DMS53 (cell line): ENCODE results near the gene NOS1AP.

ENCODE experiments used
- DNase-seq: peaks from one replicate; lab custom pipeline; 2025; lab: John Stamatoyannopoulos, UW

NOS1AP gene

DNA sequence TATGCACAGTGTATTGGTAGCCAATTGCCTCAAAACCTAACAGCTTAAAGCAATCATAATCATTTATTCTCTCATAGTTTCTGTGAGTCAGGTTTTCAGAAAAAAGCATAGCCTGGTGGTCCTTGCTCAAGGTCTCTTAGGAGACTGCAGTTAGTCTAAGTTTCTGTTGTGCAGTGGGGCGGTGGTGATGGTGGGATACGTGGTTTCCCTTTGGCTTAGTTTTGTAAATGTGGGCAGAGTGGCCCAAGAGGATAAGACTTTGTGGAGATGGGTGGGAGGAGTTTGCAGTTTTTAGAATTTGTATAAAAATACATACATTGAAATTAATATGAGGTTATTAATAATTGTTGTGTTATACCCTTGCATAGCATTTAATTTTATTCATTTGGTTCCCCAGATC is 68.6 kb downstream of the NOS1AP start:
- DNase-seq, result no peak

DNA sequence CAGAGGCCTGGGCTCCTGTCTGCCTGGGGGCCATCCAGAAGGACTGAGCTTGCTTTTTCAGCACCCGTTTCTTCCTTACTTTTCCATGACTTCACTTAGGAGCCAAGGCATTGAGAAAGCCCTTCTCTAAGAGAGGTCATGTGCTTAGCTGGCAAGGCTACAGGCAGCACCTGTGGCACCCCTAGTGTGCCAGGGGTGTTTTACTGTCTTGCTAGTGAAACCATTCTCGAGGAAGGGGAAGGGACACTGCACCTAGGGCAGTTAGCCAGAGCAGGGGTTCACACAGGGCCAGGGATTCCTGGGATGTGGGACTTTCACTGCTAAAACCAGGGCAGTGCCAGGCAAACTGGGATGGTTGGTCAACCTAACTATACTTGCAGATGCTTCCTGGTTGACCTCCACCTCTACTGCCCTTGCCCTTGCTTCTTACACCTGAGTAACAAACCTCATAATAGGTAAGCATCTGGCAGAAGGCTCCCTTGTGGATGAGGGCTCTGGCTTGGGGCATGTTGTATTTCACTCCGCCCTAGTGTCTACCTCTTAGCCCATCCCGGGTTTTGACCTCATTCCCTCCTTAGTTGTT is 69.2 kb downstream of the NOS1AP start:
- DNase-seq, result no peak

DNA sequence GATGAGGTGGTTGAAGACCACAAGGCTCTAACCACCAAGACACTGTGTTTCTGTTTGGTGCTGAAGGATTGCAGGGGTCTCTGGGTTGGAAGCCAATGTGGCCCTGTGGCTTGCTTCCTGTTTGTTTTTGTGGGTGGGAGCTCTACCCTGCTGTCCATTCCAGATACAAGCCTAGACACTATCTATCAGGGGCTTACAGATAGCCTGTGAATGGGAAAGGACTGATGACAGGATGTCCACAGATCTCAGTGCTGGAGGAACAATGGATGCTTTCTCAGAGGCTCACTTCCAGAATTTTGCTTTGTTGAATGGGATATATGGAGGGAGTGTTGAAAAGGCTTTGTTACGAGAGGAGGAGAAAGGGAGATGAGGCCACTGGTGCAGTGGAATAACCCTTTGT is 69.7 kb downstream of the NOS1AP start:
- no peak for DNase-seq

DNA sequence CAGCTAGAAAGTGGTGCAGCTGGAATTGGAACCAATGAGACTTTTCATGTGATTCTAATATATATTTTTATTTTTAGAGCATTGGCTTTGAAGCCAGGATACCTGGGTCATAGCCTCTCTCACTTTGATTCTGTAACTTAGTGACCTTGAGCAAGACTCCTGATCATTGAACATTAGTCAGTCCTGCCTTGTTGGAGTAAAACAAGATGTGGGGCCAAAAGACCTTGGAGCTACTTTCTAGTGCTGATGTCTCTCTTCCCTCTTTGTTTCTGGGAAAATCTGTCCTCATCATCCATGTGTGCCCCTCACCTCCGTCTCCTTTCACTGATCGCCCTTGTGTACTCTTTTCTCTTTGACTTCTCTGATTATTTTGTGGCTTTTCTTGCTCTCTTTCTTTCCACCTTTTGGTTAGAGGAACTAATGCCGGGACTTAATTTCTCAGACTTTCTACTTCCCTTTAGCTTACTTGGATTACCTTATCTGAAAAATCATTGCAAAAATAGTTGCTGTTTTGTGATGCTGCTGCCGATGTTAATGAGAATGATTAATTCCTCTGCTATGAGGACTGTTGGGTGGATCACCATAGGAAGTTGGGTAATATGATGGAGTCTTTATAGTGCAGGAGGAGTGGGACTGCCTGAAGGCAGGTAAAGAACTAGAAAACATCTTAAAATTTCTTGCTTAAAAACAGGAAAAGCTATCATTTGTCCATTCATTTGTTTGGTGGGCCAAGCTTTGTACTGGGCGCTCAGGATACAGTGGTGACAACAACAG is 72.0 kb downstream of the NOS1AP start:
- no peak for DNase-seq

DNA sequence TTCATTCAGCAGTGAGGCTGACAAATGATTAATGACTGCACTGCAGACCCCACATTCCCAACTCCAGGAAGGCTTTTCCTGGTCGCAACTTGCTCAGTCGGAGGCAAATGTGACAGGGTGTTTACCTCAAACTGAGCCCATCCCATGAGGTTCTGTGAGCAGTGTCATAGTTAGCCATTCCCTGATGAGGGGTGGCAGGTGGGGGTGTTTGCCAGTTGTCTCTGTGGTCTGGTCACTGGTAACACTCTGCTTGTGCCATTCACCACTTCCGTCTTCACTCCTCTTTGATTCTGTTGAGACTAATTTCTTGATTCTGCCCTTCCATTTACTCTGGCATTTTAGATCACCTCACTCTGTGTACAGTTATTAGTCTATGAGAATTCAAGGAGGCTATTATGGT is 73.5 kb downstream of the NOS1AP start:
- no peak for DNase-seq

DNA sequence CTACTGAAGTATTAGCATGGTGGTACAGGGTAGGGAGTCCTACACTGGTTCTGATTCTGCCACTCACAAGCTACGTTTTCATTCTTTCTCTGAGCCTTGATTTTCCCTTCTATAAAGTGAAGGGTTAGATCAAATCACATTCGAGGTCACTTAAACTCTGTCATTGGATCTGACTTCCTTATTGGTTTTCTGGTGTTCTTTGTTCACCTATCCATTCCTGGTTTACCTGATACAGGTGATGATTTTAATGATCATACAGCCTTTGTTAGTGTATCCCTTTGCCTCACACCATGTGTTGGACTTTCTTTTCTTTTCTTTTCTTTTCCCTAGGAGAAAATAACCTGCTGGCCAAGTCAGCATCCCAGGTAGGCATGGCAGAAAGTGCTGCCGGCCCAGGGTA is 74.8 kb downstream of the NOS1AP start:
- no peak for DNase-seq

DNA sequence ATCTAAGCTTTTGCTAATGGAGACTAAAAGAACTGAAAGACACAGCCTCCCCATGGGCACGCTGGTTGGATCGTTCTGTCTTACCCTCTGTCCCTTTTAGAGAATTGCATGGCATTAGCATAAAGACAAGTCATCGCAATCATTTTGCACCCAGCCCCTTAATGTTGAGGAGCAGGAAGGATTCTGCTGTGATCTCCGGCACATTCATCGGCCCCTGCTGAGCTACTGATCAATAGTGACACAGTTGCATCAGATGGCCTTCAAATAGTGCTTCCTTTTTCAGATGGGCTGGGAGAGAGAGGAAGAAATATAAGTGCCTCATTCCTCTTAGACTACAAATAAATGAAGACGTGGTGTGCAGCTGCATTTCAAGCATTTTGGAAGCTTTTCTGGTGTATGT is 75.4 kb downstream of the NOS1AP start:
- DNase-seq, result no peak

DNA sequence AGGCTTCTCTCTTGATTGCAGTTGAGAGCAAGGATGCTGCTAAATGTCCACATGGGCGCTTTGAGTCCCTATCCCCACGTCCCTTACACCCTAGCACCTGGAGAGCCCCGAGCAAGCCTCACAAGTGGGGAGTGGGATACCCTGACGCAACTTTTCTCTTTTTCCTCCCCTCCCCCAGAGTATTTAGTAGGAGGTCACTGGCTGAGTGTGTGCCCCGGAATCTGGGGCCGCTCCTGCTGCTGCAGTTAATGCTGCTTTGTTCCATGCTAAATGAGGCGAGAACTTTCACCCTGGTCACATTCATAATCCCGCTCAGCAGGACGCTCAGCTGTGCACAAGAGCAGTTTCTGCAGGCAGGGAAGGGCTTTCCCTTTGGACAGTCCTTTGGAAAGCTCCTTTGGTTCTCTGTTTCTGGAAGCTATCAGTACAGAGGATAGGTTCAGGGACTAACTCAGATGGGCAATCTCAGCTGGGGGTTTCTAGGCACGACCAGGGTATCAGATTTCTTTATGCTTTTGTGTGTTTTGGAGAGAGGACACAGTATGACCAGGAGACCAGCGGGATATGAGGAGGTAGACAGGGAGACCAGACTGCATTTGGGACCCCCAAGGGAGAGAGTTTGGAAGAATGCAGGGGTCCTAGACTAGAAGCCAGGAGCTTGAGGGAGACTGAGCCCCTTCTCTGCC is 75.9 kb downstream of the NOS1AP start:
- no peak for DNase-seq

DNA sequence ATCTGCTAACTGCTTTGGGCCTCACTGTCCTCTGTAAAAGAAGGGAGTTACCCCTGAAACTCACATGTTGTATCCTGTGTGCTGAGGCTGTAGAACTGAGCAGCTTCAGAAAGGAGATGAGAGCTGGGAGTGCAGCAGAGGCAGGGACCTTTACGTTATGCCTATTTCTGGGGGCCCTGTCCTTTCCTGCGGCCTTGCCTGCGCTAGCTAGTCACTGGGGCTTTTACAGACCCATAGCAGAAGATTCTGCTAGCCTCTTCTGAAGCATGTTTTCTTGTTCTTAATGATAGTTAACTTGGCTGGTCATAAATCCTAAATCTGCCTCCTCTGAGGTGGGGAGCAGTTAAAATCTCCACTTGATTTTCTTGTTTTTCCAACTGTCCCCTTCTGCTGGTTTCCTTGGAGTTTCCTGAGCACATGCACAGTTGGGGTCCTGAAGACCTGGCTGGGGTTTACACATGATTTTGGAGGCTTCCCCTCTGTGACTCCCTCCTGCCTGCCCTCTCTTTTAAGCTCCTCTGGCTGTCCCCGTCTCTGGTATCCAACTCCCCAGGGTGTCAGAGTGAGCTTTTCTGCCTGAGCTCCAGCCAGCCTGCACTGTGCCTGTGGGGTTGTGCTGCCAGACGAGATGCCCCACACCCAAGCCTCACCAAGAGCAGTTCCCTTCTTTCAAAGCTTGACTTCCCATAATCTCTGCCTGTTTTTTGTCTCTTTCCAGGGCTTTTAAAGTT is 76.6 kb downstream of the NOS1AP start:
- DNase-seq, result no peak

DNA sequence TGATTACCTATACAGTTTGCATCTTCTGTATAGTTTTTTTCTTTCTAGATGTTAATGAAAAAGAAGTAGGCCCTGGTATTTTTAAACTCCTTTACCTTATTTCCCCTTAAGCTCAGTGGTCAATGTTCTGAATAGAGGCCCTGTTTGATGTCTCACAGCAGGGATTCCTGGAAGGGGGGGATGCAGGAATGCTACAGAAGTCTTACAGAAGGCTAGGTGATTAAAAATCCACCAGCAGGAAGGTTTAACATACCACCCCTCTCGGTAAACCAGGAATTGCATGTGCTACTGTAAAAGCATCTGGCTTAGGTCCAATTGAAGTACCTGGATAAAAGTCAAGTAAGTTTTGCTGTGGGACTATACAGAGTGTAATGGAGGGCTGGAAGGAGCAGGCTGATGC is 78.3 kb downstream of the NOS1AP start:
- no peak for DNase-seq

DNA sequence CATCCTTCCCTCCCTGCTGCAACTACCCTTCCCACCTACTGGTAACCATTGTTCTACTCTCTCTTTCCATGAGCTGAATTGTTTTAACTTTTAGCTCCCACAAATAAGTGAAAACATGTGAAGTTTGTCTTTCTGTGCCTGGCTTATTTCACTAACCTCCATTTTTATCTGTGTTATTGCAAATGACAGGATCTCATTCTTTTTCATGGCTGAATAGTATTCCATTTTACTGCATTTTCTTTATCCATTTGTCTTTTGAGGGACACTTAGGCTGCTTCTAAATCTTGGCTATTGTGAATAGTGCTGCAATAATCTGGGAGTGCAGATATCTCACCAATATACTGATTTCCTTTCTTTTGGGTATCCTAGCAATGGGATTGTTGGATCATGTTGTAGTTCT is 80.6 kb downstream of the NOS1AP start:
- no peak for DNase-seq

DNA sequence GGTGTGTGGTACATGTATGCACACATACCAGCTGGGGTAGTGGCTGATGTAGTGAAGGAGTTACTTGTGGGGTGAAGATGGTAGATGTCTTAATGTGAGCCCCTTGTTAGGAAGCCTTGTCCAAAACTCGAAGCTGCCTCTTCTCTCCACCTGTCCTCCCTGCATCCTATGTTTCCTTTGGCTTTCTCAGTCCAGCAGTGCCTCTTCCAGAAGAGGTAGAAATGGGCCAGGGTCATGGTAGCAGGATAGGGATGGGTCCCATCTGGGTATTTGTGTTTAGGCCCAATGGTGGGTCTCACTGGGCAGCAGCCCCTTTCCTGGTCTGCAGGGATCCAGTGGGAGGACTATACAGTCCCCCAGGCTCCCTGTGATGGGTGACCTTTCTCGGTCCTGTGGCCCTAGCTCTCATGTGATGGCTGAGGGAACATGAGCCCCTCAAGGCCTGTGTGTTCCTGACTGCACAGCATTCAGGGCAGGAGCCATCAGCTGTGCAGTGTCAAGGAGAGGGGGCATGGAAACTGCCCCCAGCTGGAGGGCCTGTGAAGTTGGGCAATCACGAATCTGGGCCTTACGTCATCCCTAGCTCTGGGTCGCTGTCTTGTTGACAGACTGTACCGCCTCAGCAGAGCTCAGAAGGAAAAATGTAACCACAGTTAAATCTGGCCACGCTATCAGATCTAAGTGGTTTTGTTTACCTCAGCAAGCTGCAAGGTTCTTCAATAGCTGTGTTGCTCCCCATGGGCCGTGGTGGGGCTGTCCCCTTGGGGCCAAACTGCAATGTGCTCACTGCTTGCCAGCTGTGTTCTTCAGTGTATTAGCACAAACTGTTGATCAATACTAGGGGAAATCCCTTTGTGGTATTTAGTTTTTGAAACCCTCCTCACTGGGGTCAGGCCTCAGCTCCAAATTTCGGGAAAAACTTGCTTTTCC is 82.7 kb downstream of the NOS1AP start:
- no peak for DNase-seq

DNA sequence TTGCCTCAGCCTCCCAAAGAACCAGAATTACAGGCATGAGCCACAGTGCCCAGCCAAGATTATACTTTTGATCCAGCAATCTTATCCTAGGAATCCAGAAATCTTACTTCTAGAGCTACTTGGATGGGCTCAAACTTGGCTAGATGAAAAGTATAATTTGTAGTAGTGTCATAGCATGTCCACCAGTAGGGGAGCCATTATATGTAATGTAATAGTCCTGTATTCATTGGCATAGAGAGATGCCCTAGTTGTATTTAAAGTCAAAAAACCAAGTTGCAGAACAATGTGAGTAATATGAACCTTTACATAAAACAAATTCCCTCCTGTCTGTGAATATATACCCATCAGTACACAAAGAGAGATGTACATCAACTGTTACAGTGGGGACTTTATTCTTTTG is 83.9 kb downstream of the NOS1AP start:
- no peak for DNase-seq

DNA sequence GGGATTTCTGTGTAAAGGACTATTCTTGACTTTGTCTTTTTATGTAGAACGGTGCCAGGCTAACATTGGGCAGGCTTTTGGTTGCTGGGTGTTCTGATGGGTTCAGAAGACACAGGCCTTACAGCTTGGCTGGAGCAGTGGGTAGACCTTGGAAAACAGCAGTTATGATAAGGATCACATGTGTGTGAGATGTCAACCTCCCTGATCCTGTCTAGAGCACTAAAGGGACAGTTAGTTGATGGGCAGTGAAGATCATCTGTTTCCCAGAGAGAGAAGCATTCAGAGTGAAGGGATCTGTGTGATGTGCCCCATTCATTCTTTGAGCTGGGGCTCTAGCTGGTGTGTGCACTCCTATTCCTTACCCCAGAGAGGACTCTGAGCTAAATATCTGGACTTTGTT is 88.0 kb downstream of the NOS1AP start:
- no peak for DNase-seq

DNA sequence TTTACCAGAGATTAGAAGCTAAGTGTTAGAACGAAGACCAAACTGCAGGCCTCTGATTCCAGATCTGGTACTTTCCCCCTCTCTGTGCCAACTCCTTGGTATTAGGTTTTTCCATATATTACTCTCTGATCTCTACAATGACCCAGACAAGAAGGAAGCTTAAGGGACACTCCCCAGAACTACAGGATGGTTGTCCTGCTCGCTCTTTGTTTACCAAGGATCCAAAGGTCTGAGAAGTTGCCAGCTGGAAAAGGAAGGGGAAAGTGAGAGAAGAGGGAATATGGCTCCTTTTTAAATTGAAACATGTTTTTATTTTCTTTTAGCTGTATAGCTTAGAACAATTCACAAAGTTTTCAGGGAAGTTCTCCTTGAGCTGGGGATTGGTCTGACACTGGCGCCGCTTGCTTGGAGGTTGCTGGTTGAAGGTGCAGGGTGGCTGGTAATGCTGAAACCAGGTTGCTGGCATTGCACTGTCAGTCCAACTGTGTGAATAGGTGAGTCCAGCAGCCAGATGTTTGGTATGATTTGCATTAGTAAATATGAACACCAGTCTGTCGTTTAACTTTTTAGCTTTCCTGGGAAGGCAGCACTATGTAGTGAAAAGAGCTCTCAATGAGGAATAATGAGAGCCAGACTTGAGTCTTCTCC is 89.3 kb downstream of the NOS1AP start:
- DNase-seq, result no peak

DNA sequence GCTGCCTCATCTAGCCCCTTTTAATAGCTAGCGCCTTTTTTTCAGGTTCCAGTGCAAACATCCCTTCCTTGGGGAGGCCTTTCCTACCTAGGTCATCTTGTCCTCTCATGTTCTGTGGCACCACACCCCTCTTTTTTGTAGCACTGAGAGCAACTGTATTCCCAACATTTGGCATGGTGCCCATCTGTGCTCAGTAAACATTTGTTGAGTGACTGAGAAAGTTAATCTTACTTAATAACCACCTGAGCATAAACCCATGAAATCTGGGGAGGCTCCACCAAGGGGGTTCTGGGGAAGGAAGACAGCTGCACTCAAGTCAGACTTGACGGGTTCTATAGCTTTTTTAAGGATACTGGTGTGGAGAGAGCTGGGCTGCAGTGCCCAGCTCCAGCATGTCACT is 90.0 kb downstream of the NOS1AP start:
- DNase-seq, result peak; percentile 47

DNA sequence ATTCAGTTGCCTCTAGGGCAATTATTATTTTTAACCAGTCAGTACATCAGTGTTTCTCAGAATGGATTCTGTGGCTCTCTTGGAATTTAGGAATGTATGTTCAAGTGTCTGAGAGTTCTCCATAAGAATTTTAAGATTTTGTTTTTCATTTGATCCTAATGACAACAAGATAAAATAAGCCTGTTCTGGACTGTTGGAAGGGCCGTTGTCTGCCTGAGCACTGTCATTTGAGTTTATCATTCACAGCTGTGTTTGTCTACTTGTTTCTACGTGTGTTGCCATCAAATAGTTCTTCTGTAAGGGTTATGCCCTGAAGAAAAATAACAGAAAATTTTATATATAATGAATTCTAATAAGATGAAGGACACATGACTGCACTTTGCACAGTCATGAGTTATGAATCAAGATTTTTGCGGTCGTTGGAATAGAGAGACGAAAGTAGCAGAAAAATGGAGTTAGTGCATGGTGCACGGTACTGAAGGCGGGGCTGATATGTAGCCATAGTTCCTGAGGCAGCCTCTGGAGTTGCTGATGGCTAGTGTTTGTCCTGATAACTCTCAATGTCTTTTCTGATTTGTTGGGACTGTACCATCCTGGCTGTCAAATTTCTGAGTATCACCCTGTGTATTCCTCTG is 92.5 kb downstream of the NOS1AP start:
- no peak for DNase-seq

DNA sequence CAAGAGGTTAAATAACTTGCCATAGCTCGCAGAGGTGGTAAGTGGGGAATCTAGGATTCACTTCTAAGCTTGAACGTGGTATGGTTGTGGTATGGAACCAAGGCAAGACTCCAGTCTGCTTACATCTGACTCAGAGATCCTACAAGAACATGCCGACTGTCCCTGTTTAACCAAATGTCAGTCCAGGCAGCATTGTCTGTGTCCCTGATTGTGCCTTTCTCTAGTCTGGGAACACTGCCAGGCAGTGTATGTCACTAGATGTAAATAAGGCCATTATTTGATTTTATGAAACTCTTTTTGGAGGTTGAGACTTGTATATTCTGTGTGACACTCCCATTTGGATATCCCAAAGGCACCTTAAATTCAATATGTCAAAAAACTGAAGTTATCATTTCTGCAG is 96.0 kb downstream of the NOS1AP start:
- no peak for DNase-seq

DNA sequence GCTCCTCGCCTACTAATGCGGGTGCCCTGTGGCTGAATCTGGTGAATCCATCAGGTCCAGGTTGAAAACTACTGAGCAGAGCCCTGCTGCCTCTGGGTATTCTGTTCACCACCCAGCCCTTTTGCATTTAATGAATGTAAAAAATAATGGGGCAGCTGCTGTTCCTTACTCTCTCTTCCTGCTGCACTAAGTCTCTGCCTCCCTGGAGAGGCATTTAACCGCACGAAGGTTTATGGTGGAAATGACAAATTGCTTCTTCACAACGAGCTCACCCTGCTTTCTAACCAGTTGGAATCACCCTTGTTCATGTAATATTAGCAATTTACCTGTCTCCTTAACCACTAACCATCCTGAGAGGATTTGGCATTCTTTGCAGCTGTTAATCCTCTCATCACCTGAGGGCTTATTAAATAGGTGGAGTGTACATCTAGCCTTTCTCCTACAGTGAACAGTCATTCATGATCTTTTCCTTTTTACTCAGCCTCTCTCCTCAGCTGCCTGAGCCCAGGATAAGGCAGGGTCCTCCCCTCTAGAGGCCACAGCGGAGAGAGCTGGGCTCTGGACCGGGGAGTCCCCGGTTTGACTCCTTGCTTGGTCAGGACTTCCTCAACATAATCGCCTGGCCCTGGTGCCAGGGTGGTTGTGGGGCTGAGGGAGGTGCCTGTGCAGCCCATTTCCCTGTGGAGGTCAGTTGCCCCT is 97.6 kb downstream of the NOS1AP start:
- DNase-seq, result no peak

DNA sequence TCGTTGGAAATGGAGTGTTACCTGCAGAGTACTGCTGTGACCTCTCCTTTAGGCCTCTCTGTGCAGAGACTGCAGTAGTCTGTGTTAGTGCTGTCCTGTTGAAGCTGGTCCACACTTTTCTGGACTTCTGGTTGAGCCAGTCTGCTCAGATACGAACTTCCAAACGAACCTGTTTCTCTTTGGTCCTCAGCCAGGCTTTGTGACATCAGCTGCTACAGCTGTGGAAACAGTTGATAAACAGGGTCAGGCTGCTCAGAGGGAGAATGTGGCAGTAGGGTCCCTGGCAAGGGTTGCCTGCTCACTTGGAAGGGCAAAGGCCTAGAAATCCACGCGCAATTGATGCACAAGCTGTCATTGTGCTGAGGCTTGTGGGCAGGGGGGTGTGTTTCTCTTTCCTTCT is 98.8 kb downstream of the NOS1AP start:
- DNase-seq, result peak; percentile 50
